ENCODE measurements around the gene RBP4.

DNA sequence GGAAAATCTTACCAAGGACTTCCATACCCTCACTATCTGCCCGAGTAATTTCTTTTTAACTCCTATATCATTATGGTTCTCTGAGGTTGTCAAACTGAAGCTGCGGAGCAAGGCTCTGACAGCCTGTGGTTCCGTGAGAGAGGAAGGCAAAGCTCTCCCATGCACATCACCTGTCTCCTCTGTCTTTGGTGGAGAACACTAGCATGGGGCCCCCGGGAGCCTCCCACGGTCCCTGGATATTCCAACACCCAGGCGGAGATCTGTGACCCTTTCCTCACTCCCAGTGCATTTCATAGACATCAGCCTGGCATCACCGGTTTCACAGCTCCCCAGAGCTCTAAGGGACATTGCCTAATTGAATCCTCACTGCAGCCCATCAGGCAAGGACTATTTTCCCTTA, 10.4 kb downstream of the RBP4 start:
- TF ChIP-seq, protein P1, sequence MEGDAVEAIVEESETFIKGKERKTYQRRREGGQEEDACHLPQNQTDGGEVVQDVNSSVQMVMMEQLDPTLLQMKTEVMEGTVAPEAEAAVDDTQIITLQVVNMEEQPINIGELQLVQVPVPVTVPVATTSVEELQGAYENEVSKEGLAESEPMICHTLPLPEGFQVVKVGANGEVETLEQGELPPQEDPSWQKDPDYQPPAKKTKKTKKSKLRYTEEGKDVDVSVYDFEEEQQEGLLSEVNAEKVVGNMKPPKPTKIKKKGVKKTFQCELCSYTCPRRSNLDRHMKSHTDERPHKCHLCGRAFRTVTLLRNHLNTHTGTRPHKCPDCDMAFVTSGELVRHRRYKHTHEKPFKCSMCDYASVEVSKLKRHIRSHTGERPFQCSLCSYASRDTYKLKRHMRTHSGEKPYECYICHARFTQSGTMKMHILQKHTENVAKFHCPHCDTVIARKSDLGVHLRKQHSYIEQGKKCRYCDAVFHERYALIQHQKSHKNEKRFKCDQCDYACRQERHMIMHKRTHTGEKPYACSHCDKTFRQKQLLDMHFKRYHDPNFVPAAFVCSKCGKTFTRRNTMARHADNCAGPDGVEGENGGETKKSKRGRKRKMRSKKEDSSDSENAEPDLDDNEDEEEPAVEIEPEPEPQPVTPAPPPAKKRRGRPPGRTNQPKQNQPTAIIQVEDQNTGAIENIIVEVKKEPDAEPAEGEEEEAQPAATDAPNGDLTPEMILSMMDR (IDR thresholded peaks at IDR 0.05): no peak
- TF ChIP-seq POLR2A (IDR thresholded peaks at IDR 0.05): no peak
